Activated naive CD4-positive, alpha-beta T cell treated with anti-CD3 and anti-CD28 coated beads, Interleukin-2, amount 10 ng/mL, durations not matched to agents 7 days and 5 days (primary cell): Measurements from ENCODE around the gene CARNS1.

Experiments used
- CTCF ChIA-PET: fragments of 350-600 bp; sonication (Branson Sonifier 250); formaldehyde crosslinking; loops from one replicate; lab custom pipeline; 2021; ENCODE audit warnings: antibody characterized with exemption; lab: Charles Lee
- DNase-seq: peaks from one replicate; pipeline ENCODE4 v3.0.0-alpha.2; 2020
- H3K27ac Mint-ChIP-seq: one replicate; pipeline ENCODE4 v1.8.0; 2021; ENCODE audit warnings: mild to moderate bottlenecking, moderate library complexity, mixed read lengths
- H3K27me3 Mint-ChIP-seq: one replicate; pipeline ENCODE4 v1.8.0; 2021; ENCODE audit warnings: mild to moderate bottlenecking, mixed read lengths
- H3K36me3 Mint-ChIP-seq: one replicate; pipeline ENCODE4 v1.8.0; 2021; ENCODE audit warnings: mixed read lengths
- H3K4me1 Mint-ChIP-seq: one replicate; pipeline ENCODE4 v1.8.0; 2021; ENCODE audit warnings: mixed read lengths
- H3K4me3 Mint-ChIP-seq: one replicate; pipeline ENCODE4 v1.8.0; 2021; ENCODE audit warnings: mild to moderate bottlenecking, moderate library complexity, mixed read lengths
- H3K9me3 Mint-ChIP-seq: one replicate; pipeline ENCODE4 v1.8.0; 2021; ENCODE audit warnings: mixed read lengths

CARNS1 gene

GRCh38 chr11:67381244-67381972, 34.1 kb upstream of the CARNS1 start:
- DNase-seq = no peak
- H3K27ac Mint-ChIP-seq = no peak overlapping the region
- H3K27me3 Mint-ChIP-seq = peaks cover 86% of the 10 kb centered on the region
- no peaks in the 10 kb centered on the region for H3K36me3 Mint-ChIP-seq
- CTCF ChIA-PET = interaction anchor here (0.6 to 24.9 kb wide), 19 partner anchors 10 to 299 kb away, joined by 3 to 564 read pairs (median 4); partner anchors contain the start of genes CLCF1, PITPNM1, POLD4 and RAD9A
- peaks cover 3% of the 10 kb centered on the region for H3K4me1 Mint-ChIP-seq
- no peak overlapping the region for H3K4me3 Mint-ChIP-seq
- H3K9me3 Mint-ChIP-seq = no peaks in the 10 kb centered on the region

GRCh38 chr11:67382276-67383136, 33.0 kb upstream of the CARNS1 start:
- peaks cover 3% of the 10 kb centered on the region for H3K4me1 Mint-ChIP-seq
- no peaks in the 10 kb centered on the region for H3K9me3 Mint-ChIP-seq
- H3K4me3 Mint-ChIP-seq = no peak overlapping the region
- peaks cover 81% of the 10 kb centered on the region for H3K27me3 Mint-ChIP-seq
- CTCF ChIA-PET = interaction anchor here (0.6 to 24.9 kb wide), 26 partner anchors 9 to 300 kb away, joined by 3 to 564 read pairs (median 4); partner anchors contain the start of genes CLCF1, PITPNM1, POLD4 and RAD9A
- no peak overlapping the region for H3K27ac Mint-ChIP-seq
- H3K36me3 Mint-ChIP-seq = no peaks in the 10 kb centered on the region
- peak; percentile 90 for DNase-seq

- CTCF ChIA-PET = interaction anchor here (0.9 to 24.9 kb wide), 9 partner anchors 11 to 123 kb away, joined by 3 to 564 read pairs (median 4); partner anchors contain the start of genes CLCF1, POLD4 and TMEM134
- peaks cover 13% of the 10 kb centered on the region for H3K4me1 Mint-ChIP-seq
Observed at GRCh38 chr11:67384851-67385366, 30.6 kb upstream of the CARNS1 start.

GRCh38 chr11:67387069-67387468, 28.4 kb upstream of the CARNS1 start:
- CTCF ChIA-PET = interaction anchor here (1.0 to 24.9 kb wide), 4 partner anchors 10 to 120 kb away, joined by 3 to 564 read pairs (median 10); partner anchors contain the start of gene POLD4
- Mint-ChIP-seq H3K27me3 (peaks cover 41% of the 10 kb centered on the region), H3K4me3 (no peak overlapping the region), H3K27ac (no peak overlapping the region), H3K9me3 (no peaks in the 10 kb centered on the region), H3K4me1 (peaks cover 21% of the 10 kb centered on the region), H3K36me3 (peaks cover 2% of the 10 kb centered on the region)
- DNase-seq = no peak

More at GRCh38 chr11:67384851-67385366, 30.6 kb upstream of the CARNS1 start:
- Mint-ChIP-seq H3K36me3 (peaks cover 2% of the 10 kb centered on the region), H3K9me3 (no peaks in the 10 kb centered on the region), H3K27me3 (peaks cover 61% of the 10 kb centered on the region), H3K4me3 (no peak overlapping the region), H3K27ac (no peak overlapping the region)
- DNase-seq = no peak

GRCh38 chr11:67387518-67387917, 28.0 kb upstream of the CARNS1 start:
- Mint-ChIP-seq H3K36me3 (peaks cover 4% of the 10 kb centered on the region), H3K9me3 (no peaks in the 10 kb centered on the region), H3K4me3 (no peak overlapping the region), H3K4me1 (peaks cover 23% of the 10 kb centered on the region), H3K27me3 (peaks cover 37% of the 10 kb centered on the region), H3K27ac (no peak overlapping the region)
- no peak for DNase-seq
- CTCF ChIA-PET = interaction anchor here (1.0 to 24.9 kb wide), 5 partner anchors 10 to 120 kb away, joined by 3 to 564 read pairs (median 7); partner anchors contain the start of genes CLCF1 and POLD4

DNA sequence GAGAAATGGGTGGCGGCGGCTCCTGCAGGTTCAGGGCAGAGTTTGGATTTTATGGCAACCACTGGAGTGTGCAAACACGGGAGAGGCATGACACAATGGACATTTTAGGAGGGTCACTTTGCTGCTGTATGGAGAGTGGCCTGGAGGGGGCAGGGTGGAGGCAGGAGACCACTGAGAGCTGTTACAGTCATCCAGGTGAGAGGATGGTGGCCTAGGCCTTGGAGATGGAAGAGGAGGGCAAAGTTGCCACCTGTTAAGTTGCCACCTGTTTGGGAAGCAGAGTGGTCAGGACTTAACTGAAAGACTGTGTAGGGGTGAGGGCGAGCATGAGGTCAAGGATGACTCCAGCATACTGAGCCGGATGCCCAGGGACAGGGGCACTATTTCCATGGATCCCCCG, 26.0 kb upstream of the CARNS1 start:
- Mint-ChIP-seq H3K27me3 (peaks cover 24% of the 10 kb centered on the region), H3K27ac (peak overlapping the region; percentile 20), H3K4me1 (peaks cover 37% of the 10 kb centered on the region), H3K4me3 (peak overlapping the region; percentile 68), H3K36me3 (peaks cover 14% of the 10 kb centered on the region), H3K9me3 (no peaks in the 10 kb centered on the region)
- peak; percentile 72 for DNase-seq
- CTCF ChIA-PET = interaction anchor here (0.9 to 24.9 kb wide), 6 partner anchors 10 to 116 kb away, joined by 3 to 564 read pairs (median 4); partner anchors contain the start of genes PITPNM1, POLD4, PPP1CA and PTPRCAP

DNA sequence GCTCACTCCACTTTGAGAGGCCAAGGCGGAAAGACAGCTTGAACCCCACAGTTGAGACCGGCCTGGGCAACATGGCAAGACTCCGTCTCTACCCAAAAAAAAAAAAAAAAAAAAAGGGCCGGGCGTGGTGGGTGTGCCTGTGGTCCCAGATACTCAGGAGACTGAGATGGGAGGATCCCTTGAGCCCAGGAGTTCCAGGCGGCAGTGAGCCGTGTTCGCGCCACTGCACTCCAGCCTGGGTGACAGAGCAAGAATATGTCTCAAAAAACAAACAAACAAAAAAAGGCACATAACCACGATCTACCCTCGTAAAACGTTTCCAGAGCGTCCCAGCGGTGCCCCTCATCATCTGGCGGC, 24.6 kb upstream of the CARNS1 start:
- DNase-seq = no peak
- H3K27me3 Mint-ChIP-seq = peaks cover 9% of the 10 kb centered on the region
- peaks cover 18% of the 10 kb centered on the region for H3K36me3 Mint-ChIP-seq
- peak overlapping the region; percentile 56 for H3K27ac Mint-ChIP-seq
- CTCF ChIA-PET = interaction anchor here (1.0 to 24.9 kb wide), 4 partner anchors 9 to 37 kb away, joined by 3 to 564 read pairs (median 12); partner anchors contain the start of genes POLD4 and PPP1CA
- H3K9me3 Mint-ChIP-seq = no peaks in the 10 kb centered on the region
- H3K4me1 Mint-ChIP-seq = peaks cover 38% of the 10 kb centered on the region
- H3K4me3 Mint-ChIP-seq = peak overlapping the region; percentile 93

GRCh38 chr11:67391304-67392182, 23.9 kb upstream of the CARNS1 start, which contains the start of gene RAD9A:
Gene RAD9A, plus strand, starts transcription at chr11:67391986. Its CDS starts 59 bp downstream, at chr11:67392045.
- DNase-seq = peak; percentile 96
- Mint-ChIP-seq H3K9me3 (no peaks in the 10 kb centered on the region), H3K4me1 (peaks cover 44% of the 10 kb centered on the region), H3K27me3 (peaks cover 5% of the 10 kb centered on the region), H3K36me3 (peaks cover 23% of the 10 kb centered on the region), H3K27ac (peak within 1 kb of the TSS; percentile 56), H3K4me3 (peak within 1 kb of the TSS; percentile 93)
- CTCF ChIA-PET = interaction anchor here (0.8 to 24.9 kb wide), 8 partner anchors 8 to 114 kb away, joined by 3 to 564 read pairs (median 4); partner anchors contain the start of genes PITPNM1, POLD4 and PPP1CA

- H3K4me1 Mint-ChIP-seq = peaks cover 51% of the 10 kb centered on the region
- H3K4me3 Mint-ChIP-seq = peak overlapping the region; percentile 93
- DNase-seq = no peak
- H3K27me3 Mint-ChIP-seq = no peaks in the 10 kb centered on the region
- peak overlapping the region; percentile 56 for H3K27ac Mint-ChIP-seq
- CTCF ChIA-PET = interaction anchor here (0.8 to 24.9 kb wide), 6 partner anchors 8 to 113 kb away, joined by 3 to 564 read pairs (median 4); partner anchors contain the start of genes PITPNM1, POLD4 and PPP1CA
- peaks cover 28% of the 10 kb centered on the region for H3K36me3 Mint-ChIP-seq
- no peaks in the 10 kb centered on the region for H3K9me3 Mint-ChIP-seq
Observed at GRCh38 chr11:67392183-67392715, 23.2 kb upstream of the CARNS1 start.

DNA sequence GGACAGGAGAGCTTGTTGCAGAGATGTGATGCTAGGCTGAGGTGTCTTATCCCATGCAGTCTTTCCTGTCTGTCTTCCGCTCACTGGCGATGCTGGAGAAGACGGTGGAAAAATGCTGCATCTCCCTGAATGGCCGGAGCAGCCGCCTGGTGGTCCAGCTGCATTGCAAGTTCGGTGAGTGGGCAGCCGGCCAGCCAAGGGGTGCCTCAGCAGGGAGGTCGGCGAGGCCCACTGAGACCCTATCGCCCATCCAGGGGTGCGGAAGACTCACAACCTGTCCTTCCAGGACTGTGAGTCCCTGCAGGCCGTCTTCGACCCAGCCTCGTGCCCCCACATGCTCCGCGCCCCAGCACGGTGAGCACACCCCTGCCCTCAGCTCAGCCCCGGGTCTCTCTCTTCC, 22.0 kb upstream of the CARNS1 start:
- peaks cover 37% of the 10 kb centered on the region for H3K36me3 Mint-ChIP-seq
- H3K27me3 Mint-ChIP-seq = no peaks in the 10 kb centered on the region
- CTCF ChIA-PET = interaction anchor here (1.6 kb wide), 1 partner anchor 112 kb away, joined by 4 read pairs; the partner anchor contains the start of gene PITPNM1
- no peaks in the 10 kb centered on the region for H3K9me3 Mint-ChIP-seq
- H3K4me1 Mint-ChIP-seq = peaks cover 63% of the 10 kb centered on the region
- H3K27ac Mint-ChIP-seq = no peak overlapping the region
- no peak for DNase-seq
- peak overlapping the region; percentile 93 for H3K4me3 Mint-ChIP-seq

- no peak for DNase-seq
- peaks cover 40% of the 10 kb centered on the region for H3K36me3 Mint-ChIP-seq
- CTCF ChIA-PET = interaction anchor here (0.9 to 1.2 kb wide), 2 partner anchors 29 to 74 kb away, joined by 3 read pairs; no protein-coding TSS in a partner anchor
- peaks cover 65% of the 10 kb centered on the region for H3K4me1 Mint-ChIP-seq
- no peaks in the 10 kb centered on the region for H3K9me3 Mint-ChIP-seq
- peak overlapping the region; percentile 38 for H3K4me3 Mint-ChIP-seq
- no peak overlapping the region for H3K27ac Mint-ChIP-seq
- no peaks in the 10 kb centered on the region for H3K27me3 Mint-ChIP-seq
Observed at GRCh38 chr11:67393990-67394389, 21.5 kb upstream of the CARNS1 start.

GRCh38 chr11:67395555-67396258, 19.8 kb upstream of the CARNS1 start:
- Mint-ChIP-seq H3K4me3 (no peak overlapping the region), H3K36me3 (peaks cover 49% of the 10 kb centered on the region), H3K27me3 (no peaks in the 10 kb centered on the region), H3K27ac (peak overlapping the region; percentile 83), H3K9me3 (no peaks in the 10 kb centered on the region), H3K4me1 (peaks cover 70% of the 10 kb centered on the region)
- DNase-seq = no peak
- CTCF ChIA-PET = interaction anchor here (0.9 to 1.4 kb wide), 4 partner anchors 12 to 52 kb away, joined by 3 read pairs; no protein-coding TSS in a partner anchor
